Measurements from ENCODE around the gene PPM1J.

- TF ChIP-seq GATA2 (IDR thresholded peaks at IDR 0.05; ENCODE audit: low read depth, low read length) (no peak), GATA3 (IDR thresholded peaks at IDR 0.05; ENCODE audit: low read depth, low read length) (no peak)
Measured at GRCh38 chr1:112754116-112754628, 39.0 kb upstream of the PPM1J start.
